Middle frontal gyrus (tissue), 1 donor: ENCODE measurements around the gene ACSS2.
"Not testable (repeated sequence)": the region's sequence is repeated elsewhere in the genome, so short reads cannot be mapped to it uniquely, and the experiment has no call there.

Experiments
- DNase-seq: peaks from one replicate; pipeline ENCODE4 v3.0.0-alpha.2; 2015; ENCODE audit warnings: low spot score; ENCODE audit errors: extremely low spot score

Gene ACSS2

GRCh38 chr20:34874094-34874654 lies 2.2 kb upstream of the ACSS2 start:
- peak; percentile 58 for DNase-seq

DNA sequence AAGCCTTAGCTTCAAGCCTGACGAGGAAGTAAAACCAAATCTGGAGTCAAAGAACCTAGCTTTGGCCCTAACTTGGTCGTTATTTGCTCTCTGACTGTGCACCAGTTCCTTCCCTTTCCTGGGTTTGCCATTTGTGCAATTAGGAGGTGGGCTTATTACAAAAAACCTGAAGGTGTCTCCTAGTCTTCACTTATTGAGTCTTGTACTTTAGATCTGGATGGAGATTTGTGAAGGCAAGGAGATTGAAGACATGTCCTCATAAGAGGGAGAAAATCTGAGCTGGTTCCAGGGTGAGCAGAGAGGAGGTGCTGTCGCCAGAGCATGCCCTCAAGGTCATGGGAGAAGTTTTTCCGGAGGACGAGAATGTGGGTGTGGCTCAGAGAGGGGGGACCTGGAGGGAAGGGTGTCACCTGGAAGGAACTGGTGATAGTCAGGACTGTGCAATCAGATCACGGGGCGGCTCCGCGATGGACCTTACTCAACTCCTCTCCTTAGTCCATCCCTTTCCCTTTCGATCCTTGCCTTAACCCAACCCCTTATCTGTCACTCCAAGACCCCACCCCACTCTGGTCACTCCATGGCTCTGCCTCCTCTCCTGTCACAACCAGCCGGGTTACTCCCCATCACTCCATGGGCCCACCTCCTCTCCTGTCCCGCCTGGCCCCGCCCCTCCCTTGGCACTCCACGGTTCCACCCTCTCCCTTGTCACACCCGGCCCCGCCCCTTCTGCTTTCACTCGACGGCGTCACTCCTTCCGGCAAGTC lies 588 bp upstream of the ACSS2 start:
- no peak for DNase-seq

GRCh38 chr20:34880215-34880850 lies 3.9 kb downstream of the ACSS2 start:
- DNase-seq, result no peak

- not testable (repeated sequence) for DNase-seq
These were observed 4.6 kb downstream of the ACSS2 start for GRCh38 chr20:34880971-34881370.

DNA sequence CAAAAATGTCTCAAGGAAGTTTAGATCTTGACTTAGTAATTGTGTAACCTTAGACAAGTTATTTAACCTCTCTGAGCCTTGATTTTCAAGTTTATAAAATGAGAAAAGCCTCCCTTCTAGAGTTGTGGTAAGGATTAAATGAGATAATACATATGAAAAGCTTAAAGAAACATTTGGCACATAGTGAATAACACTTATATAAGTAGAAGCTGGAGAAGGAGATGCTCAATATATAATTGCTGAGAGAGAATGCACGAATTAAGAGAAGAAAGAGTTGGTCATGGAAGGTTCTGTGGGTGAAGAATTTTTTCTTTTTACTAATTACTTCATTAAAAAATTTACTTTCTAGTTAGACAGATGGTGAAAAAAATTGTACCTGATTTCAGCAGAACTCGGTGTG lies 5.3 kb downstream of the ACSS2 start:
- DNase-seq, result no peak

DNA sequence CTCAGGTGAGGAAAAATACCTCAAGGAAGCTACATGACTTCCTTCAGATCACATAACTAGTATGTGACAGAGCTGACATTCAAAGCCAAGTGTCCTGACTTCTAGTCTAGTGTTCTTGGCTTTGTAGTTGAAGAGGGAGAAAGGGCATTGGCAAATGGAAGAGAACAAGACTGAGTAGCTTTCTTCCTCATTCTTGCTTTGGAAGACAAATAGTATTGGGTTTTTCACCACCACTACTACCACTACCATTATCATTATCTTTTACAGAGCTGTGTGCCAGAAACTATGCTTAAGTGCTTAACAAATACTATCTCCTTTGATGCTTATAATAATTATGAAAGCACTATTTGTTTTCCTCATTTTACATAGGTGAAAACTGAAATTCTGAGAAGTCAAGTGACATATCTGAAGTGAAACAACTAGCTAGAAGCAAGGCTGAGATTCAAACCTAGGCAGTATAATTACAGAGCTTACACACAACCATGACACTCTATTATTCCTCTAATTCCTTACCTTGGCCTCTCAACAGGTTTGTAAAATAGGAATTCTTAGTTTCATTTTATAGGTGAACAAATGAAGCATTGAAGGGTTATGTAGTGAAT lies 6.8 kb downstream of the ACSS2 start:
- no peak for DNase-seq

GRCh38 chr20:34883809-34884208 lies 7.4 kb downstream of the ACSS2 start:
- DNase-seq, result no peak

GRCh38 chr20:34884260-34884659 lies 7.8 kb downstream of the ACSS2 start:
- DNase-seq, result no peak

DNA sequence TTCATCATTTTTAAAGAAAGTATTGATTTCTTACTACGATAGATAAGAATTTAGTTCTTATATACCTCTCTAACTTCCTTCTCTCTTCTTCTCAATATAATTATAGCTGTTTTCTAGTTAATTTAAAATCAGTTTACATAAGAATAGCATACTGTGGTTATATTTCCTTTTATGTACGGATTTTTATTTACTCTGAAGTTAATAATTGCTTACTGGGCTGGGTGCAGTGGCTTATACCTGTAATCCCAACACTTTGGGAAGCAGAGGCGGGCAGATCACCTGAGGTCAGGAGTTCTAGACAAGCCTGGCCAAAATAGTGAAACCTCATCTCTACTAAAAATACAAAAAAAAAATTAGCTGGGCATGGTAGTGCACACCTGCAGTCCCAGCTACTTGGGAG lies 9.7 kb downstream of the ACSS2 start:
- no peak for DNase-seq

GRCh38 chr20:34887023-34887422 lies 10.6 kb downstream of the ACSS2 start:
- DNase-seq, result no peak

DNA sequence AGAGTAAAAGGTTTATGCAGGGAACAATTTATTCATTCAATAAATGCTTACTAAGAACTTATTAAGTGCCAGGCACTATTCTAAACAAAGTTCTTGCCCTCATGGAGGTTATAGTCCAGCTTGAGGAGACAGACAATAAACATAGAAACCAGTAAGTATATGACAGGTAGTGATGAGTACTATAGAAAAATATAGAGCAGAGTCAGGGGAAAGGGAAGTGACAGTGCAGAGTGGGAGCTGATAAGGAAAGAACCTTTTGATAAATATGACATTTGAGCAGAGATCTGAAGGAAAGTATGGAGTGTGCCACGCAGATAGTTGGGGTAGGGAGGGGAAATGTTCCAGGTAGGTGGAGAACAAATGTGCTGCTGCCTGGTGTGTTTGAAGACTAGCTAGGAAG lies 12.1 kb downstream of the ACSS2 start:
- DNase-seq, result no peak

GRCh38 chr20:34891166-34892062 lies 15.0 kb downstream of the ACSS2 start:
- DNase-seq, result no peak

GRCh38 chr20:34892671-34893070 lies 16.3 kb downstream of the ACSS2 start:
- DNase-seq, result no peak

- no peak for DNase-seq
These were observed 18.3 kb downstream of the ACSS2 start for GRCh38 chr20:34894723-34895122.

- DNase-seq, result no peak
These were observed 19.1 kb downstream of the ACSS2 start for GRCh38 chr20:34895465-34895864.

DNA sequence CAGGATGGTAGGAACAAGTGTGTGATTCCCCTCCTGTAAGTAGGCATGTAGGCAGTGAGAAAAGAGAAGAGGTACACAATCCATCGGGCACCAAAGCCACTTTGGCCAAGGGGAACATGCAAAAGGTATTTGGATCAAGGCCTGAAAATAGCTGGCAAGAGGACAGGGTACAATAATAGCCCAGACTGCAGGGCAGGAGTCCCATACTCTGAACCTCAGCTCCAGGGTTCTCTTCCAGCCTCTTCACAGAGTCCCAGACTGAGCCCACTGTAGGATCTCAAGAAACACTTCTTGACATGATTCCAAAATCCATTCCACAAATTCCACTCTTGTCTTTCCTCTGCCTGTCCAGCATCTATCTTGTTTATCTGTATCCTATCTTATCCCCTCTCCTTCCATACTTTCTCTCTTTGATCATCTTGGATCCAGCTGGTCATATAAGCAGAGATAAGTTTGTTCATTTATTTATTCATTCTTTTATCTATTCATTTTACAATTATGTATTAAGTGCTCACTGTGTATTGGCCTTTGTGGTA lies 19.7 kb downstream of the ACSS2 start:
- DNase-seq, result no peak

DNA sequence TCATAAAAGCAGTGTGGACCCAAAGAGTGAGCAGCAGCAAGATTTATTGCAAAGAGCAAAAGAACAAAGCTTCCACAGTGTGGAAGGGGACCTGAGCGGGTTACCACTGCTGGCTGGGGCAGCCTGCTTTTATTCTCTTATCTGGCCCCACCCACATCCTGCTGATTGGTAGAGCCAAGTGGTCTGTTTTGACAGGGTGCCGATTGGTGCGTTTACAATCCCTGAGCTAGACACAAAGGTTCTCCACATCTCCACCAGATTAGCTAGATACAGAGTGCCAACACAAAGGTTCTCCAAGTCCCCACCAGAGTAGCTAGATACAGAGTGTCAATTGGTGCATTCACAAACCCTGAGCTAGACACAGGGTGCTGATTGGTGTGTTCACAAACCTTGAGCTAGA lies 21.7 kb downstream of the ACSS2 start:
- not testable (repeated sequence) for DNase-seq

GRCh38 chr20:34898731-34899130 lies 22.3 kb downstream of the ACSS2 start:
- not testable (repeated sequence) for DNase-seq

DNA sequence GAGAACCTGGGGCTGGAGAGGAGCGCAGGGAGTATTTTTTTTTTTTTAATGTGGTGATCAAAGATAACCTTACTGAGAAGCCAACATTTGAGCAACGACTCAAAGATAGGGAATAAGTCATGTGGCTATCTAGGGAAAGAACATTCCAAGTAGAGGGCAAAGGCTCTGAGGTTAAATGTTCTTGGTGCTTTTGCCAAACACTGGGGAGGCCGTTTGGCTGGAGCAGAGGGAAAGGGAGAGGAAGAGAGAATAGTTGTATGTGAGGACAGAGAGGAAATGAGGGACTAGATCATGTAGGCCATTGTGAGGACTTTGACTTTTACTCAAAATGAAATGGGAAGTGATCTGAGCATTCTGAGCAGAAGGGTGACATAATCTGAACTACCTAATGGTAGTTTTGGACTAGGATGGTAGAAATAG lies 27.8 kb downstream of the ACSS2 start:
- DNase-seq, result no peak

GRCh38 chr20:34907616-34908469 lies 31.4 kb downstream of the ACSS2 start:
- no peak for DNase-seq
